Measurements from ENCODE around the gene APBA1. TPM values are rescaled to one million over a fixed set of nuclear protein-coding genes. Genes with fewer than 3 reads are reported as not detected.

APBA1 gene
- total and polyA plus RNA-seq, 2 of the 8 experiments (the other 6 are each of a cell fraction or from before 2014, with no cell fraction given), result 0.36 to 0.60 TPM

Other genes with a start within 250 kb of the APBA1 start
- 75.9 and 84.9 TPM in 2 replicates for gene PTAR1, start 87.6 kb upstream of the APBA1 start, total RNA-seq (2021; fragmentation: NEBNext Ultra II Directional; extraction: Animal tissue kit (Norgen Biotek cat#: 25700))
- gene PTAR1, start 87.6 kb upstream of the APBA1 start, polyA plus RNA-seq (2011; rRNA removed), result 15.9 and 19.5 TPM in 2 replicates
- gene CFAP95, start 148.4 kb upstream of the APBA1 start, total RNA-seq (2021; fragmentation: NEBNext Ultra II Directional; extraction: Animal tissue kit (Norgen Biotek cat#: 25700)), result 15.8 and 17.3 TPM in 2 replicates
- 15.9 and 38.5 TPM in 2 replicates for gene CFAP95, start 148.4 kb upstream of the APBA1 start, polyA plus RNA-seq (2011; rRNA removed)

Data from H1 (cell line).